HepG2 (cell line): ENCODE results near the gene OBSL1. TPM values are rescaled to one million over a fixed set of nuclear protein-coding genes. Genes with fewer than 3 reads are reported as not detected.

ENCODE experiments used
- ARNTL ChIP-seq: sonication (generic); formaldehyde crosslinking; IDR thresholded peaks from 2 replicates; pipeline ENCODE4 v1.4.0; 2020; ENCODE audit warnings: mild to moderate bottlenecking, missing genetic modification reagents
- FIP1L1 ChIP-seq: fragments of 200-400 bp; formaldehyde crosslinking; IDR thresholded peaks from 2 replicates; pipeline ENCODE4 v1.6.1; 2018; ENCODE audit warnings: low read depth, mild to moderate bottlenecking, low read length, moderate library complexity, borderline replicate concordance; ENCODE audit not compliant: insufficient read depth
- HOXA7 ChIP-seq: sonication (generic); formaldehyde crosslinking; IDR thresholded peaks from 2 replicates; pipeline ENCODE4 v1.8.1; 2022; ENCODE audit warnings: mild to moderate bottlenecking, missing genetic modification reagents, moderate library complexity
- KDM5A ChIP-seq: fragments of 200-600 bp; sonication (generic); IDR thresholded peaks from 2 replicates; pipeline ENCODE4 v1.7.0; 2018; ENCODE audit warnings: antibody characterized with exemption, mild to moderate bottlenecking, low read length, borderline replicate concordance
- KLF6 ChIP-seq: IDR thresholded peaks from 2 replicates; pipeline ENCODE4 v1.8.0; 2016; ENCODE audit warnings: missing biosample characterization, missing genetic modification reagents
- MTF1 ChIP-seq: sonication (generic); formaldehyde crosslinking; IDR thresholded peaks from 2 replicates; pipeline ENCODE4 v1.5.0; 2020; ENCODE audit warnings: missing genetic modification reagents
- PRDM10 ChIP-seq: sonication (generic); formaldehyde crosslinking; IDR thresholded peaks from 2 replicates; pipeline ENCODE4 v1.4.0; 2020; ENCODE audit warnings: low read depth, missing genetic modification reagents
- REL ChIP-seq: sonication (generic); formaldehyde crosslinking; conservative IDR thresholded peaks from 2 replicates; pipeline ENCODE4 v1.8.0; 2022; ENCODE audit warnings: mild to moderate bottlenecking, missing genetic modification reagents, moderate library complexity
- REPIN1 ChIP-seq: sonication (generic); formaldehyde crosslinking; IDR thresholded peaks from 2 replicates; pipeline ENCODE4 v1.8.0; 2022; ENCODE audit warnings: missing genetic modification reagents, low read depth, mild to moderate bottlenecking, borderline replicate concordance
- RFXAP ChIP-seq: sonication (generic); formaldehyde crosslinking; IDR thresholded peaks from 2 replicates; pipeline ENCODE4 v1.4.0; 2020; ENCODE audit warnings: missing genetic modification reagents, borderline replicate concordance
- SIN3B ChIP-seq: fragments of 150-350 bp; IDR thresholded peaks from 2 replicates; pipeline ENCODE4 v1.6.1; 2014; ENCODE audit warnings: low read length
- SNAPC2 ChIP-seq: sonication (generic); formaldehyde crosslinking; IDR thresholded peaks from 2 replicates; pipeline ENCODE4 v1.8.1; 2022; ENCODE audit warnings: mild to moderate bottlenecking, missing genetic modification reagents
- TBL1XR1 ChIP-seq: fragments of 150-350 bp; IDR thresholded peaks from 2 replicates; pipeline ENCODE4 v1.6.1; 2014; ENCODE audit warnings: borderline replicate concordance, low read length; ENCODE audit not compliant: partially characterized antibody
- TMF1 ChIP-seq: sonication (generic); formaldehyde crosslinking; IDR thresholded peaks from 2 replicates; pipeline ENCODE4 v1.8.1; 2022; ENCODE audit warnings: low read depth, missing genetic modification reagents
- U2AF2 ChIP-seq: fragments of 200-400 bp; formaldehyde crosslinking; IDR thresholded peaks from 2 replicates; pipeline ENCODE4 v1.6.1; 2017; ENCODE audit warnings: low read depth, mild to moderate bottlenecking, low read length
- ZFP82 ChIP-seq: sonication (generic); formaldehyde crosslinking; IDR thresholded peaks from 2 replicates; pipeline ENCODE4 v1.5.1; 2020; ENCODE audit warnings: mild to moderate bottlenecking, missing genetic modification reagents, borderline replicate concordance
- ZFP90 ChIP-seq: sonication (generic); formaldehyde crosslinking; IDR thresholded peaks from 2 replicates; pipeline ENCODE4 v1.8.0; 2022; ENCODE audit warnings: missing genetic modification reagents, mild to moderate bottlenecking, inconsistent platforms, borderline replicate concordance
- ZHX1 ChIP-seq: sonication (generic); formaldehyde crosslinking; IDR thresholded peaks from 2 replicates; pipeline ENCODE4 v1.8.1; 2022; ENCODE audit warnings: low read depth, mild to moderate bottlenecking, missing genetic modification reagents
- ZKSCAN8 ChIP-seq: IDR thresholded peaks from 2 replicates; pipeline ENCODE4 v1.6.1; 2016; ENCODE audit warnings: borderline replicate concordance, missing genetic modification reagents, missing compliant biosample characterization
- ZNF205 ChIP-seq: IDR thresholded peaks from 2 replicates; pipeline ENCODE4 v1.6.1; 2018; ENCODE audit warnings: missing biosample characterization, missing genetic modification reagents
- ZNF414 ChIP-seq: sonication (generic); formaldehyde crosslinking; IDR thresholded peaks from 2 replicates; pipeline ENCODE4 v1.5.0; 2020; ENCODE audit warnings: missing genetic modification reagents
- ZNF580 ChIP-seq: IDR thresholded peaks from 2 replicates; pipeline ENCODE4 v1.6.1; 2016; ENCODE audit warnings: low read depth, borderline replicate concordance
- ZNF589 ChIP-seq: sonication (generic); formaldehyde crosslinking; conservative IDR thresholded peaks from 2 replicates; pipeline ENCODE4 v1.8.0; 2022; ENCODE audit warnings: mild to moderate bottlenecking, moderate library complexity, missing genetic modification reagents
- polyA plus RNA-seq, 8 experiments: library from polyadenylated mRNA; depleted of rRNA in 3 of 8; stranded (reverse) in 7 of 8; unstranded in 1 of 8; fragments of >200 nt; fragmentation: Illumina TruSeq in 4 of 8; extraction: Trizol in 4 of 8; gene quantifications; 2 replicates each; pipeline versions ENCODE4 v1.2.1 to v1.2.3, GENCODE V29; 2011 to 2016; ENCODE audit warnings: low read depth in 4 of 8, missing spikeins in 1 of 8, mixed read lengths in 1 of 8; ENCODE audit not compliant: insufficient read depth in 1 of 8
- total RNA-seq, 5 experiments: library from RNA; depleted of rRNA; stranded (reverse); fragments of >200 nt; fragmentation: Illumina TruSeq; extraction: Trizol; gene quantifications; 2 replicates each; pipeline ENCODE4 v1.2.3, GENCODE V29; 2016; ENCODE audit warnings: low read depth in 1 of 5

The OBSL1 gene
- total and polyA plus RNA-seq, 2 of the 13 experiments (the other 11 are each of a cell fraction or from before 2014, with no cell fraction given) = 86.7 to 218 TPM

- peak; percentile 81 for TF ChIP-seq ZHX1 (CRISPR knock-in tag)
- TF ChIP-seq U2AF2 = no peak
- 0 out of 2 replicates have a peak, but pooled peaks have one; percentile 38 for TF ChIP-seq KLF6 (CRISPR knock-in tag)
- no peak for TF ChIP-seq PRDM10 (CRISPR knock-in tag)
- TF ChIP-seq ZNF205 (CRISPR knock-in tag) = 0 out of 2 replicates have a peak, but pooled peaks have one; percentile 80
- no peak for TF ChIP-seq SNAPC2 (CRISPR knock-in tag)
- TF ChIP-seq ARNTL = peak; percentile 82
- peak; percentile 71; the same call in 1 of the 2 replicates for TF ChIP-seq REPIN1 (CRISPR knock-in tag)
- TF ChIP-seq ZFP90 = peak; percentile 87
- TF ChIP-seq ZFP82 (CRISPR knock-in tag) = peak; percentile 82; the same call in 1 of the 2 replicates
- no peak for TF ChIP-seq FIP1L1
- peak; percentile 69; the same call in 1 of the 2 replicates for TF ChIP-seq RFXAP (CRISPR knock-in tag)
- no peak; the same call in 1 of the 2 replicates for TF ChIP-seq ZNF589
- peak; percentile 40; the same call in 1 of the 2 replicates for TF ChIP-seq KDM5A
- TF ChIP-seq ZKSCAN8 (CRISPR knock-in tag) = no peak
- peak; percentile 83; the same call in 1 of the 2 replicates for TF ChIP-seq ZNF414 (CRISPR knock-in tag)
- peak; percentile 54; the same call in 1 of the 2 replicates for TF ChIP-seq ZNF580 (CRISPR knock-in tag)
- TF ChIP-seq REL = no peak
- no peak for TF ChIP-seq TBL1XR1
- TF ChIP-seq MTF1 (CRISPR knock-in tag) = no peak
- no peak for TF ChIP-seq SIN3B
- no peak for TF ChIP-seq TMF1 (CRISPR knock-in tag)
- 0 out of 2 replicates have a peak, but pooled peaks have one; percentile 66 for TF ChIP-seq HOXA7
These were observed 29.6 kb downstream of the OBSL1 start (continued) for GRCh38 chr2:219541611-219542180.
